Measurements from ENCODE around the gene TRIM4.
"Not testable (repeated sequence)": the region's sequence is repeated elsewhere in the genome, so short reads cannot be mapped to it uniquely, and the experiment has no call there.

TRIM4 gene

DNA sequence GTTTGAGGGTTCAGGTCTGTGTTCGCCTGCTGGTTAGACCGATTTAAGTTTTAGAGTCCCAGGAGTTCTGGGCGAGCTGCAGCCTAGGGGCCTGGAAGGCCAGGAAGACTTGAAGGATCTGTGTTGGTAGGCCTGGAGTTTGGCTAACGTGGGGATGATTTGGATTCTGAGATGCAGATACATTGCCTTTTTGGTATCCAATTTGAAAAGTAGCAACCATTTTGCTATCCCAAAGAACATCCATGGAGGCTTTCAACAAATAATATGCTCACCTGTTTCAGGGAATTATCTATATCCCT lies 433 bp upstream of the TRIM4 start:
- DNase-seq = no peak

DNA sequence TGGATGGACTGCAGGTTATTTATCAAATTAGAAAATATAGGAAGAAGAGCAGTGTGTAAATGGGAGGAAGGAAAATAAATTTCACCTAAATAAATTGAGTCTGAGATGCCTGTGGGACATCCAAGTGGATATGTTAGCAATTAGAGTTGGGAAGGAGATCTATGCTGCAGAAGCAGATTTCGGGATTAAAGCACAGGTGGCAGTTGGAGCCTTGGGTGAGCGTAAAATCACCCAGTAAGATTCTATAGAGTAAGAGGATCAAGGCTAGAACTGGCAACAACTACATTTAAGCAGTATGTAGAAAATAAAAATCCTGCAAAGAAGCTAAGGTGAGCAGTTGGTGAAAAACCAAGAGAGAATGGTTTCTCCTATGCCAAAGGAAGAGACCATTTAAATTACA lies 8.4 kb downstream of the TRIM4 start:
- no peak for DNase-seq

DNA sequence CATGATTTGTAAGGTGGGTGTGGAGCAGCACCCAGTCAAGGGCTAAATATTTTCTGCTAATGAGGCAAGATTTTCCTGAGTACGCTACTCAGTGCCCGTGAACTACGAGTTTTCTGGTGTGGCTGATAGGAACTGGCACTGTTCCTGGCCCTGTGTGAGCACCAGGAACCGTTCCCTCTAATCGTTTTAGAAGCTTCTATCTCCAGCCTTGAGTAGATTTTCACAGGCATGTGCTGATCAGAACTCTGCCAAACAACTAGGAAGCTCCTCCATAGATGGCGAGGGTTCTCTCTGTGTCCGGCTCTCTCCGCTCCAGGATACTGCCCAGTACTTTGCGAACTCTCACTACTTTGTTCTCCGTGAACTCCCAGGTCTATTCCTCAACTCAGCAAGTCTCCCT lies 17.7 kb downstream of the TRIM4 start:
- no peak for DNase-seq

DNA sequence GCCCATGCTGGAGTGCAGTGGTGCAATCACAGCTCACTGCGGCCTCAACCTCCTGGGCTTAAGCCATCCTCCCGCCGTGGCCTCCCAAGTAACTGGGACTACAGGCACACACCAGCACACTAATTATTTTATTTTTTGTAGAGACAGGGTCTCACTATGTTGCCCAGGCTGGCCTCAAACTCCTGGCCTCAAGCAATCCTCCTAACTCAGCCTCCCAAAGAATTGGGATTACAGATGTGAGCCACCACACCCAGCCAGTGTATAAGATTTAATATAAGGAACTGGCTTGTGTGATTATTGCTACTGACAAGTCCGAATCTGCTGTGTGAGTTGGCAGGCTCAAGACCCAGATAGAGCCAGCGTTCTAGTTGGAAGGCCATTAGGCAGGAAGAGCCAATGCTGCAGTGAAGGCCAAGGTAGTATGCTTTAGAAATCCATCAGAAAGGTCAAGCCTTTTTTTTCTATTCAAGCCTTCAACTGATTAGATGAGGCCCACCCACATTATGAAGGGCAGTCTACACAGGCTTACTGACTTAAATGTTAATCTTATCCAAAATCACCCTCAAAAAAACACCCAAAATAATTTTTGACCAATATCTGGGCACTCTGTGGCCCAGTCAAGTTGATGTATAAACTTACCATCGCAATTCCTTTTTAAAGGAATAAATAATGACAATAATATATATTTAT lies 19.4 kb downstream of the TRIM4 start:
- no peak for DNase-seq

DNA sequence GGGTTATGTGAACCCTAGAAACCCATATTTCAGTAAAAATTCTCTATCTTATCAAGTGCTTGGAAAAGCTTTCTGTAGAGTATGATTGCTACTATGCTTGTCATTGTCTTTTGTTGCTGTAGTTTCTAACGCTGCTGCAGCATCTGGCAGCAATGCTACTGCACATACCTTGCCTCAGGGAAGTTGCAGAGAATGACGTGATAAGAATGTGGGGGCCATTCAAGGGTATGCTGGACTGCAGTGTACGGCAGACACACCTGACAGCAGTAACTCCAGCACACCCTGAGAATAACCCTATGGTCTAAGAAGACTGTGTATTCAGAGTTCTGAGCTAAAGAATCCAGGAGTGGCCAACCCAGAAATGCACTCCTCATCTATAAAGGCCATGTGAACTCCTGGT lies 20.5 kb downstream of the TRIM4 start:
- DNase-seq = no peak

DNA sequence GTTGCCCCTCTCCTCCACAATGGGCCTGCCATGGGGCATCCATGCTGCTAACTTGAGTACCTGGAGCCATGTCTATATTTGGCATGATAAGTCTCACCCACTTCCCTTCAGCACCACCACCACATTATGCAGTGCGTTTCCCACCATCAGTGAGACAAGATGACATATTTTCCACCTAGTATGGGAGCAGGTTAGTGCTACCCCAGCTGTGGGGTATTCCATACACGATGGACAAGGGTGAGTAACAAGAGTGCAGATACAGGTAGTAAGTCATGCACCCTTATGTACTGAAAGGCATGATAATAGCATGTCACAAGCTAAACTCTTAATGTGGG lies 21.3 kb downstream of the TRIM4 start:
- no peak for DNase-seq

DNA sequence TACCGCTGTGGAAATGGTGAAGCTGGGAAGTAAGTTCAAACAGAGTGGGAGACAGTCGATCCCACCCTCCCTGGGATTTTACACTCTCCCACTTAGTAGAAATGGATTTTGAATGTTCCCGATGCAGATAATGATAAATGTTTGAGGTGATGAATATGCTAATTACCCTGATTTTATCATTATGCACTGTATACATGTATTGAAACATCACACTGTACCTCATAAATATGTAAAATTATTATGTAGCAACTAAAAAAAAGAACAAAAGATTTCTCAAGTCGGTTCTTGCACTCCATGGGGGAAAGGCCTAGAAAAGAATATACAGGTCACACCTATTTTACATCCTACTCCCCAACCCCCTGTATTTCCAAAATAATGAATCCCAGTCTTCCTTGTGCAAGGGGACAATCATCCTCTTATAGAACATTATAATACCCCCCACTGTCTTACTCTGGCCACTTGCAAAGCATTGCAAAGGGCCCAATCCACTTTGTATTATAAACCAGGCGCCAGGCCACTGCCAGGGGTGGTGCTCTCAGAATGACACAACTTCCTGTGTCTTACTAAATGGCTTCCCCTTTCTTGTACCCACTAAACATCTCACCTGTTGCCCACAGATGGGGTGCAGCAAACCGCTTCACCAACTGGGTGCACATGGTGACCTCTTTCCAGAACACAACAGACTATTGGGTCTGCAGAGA lies 21.9 kb downstream of the TRIM4 start:
- DNase-seq = no peak

DNA sequence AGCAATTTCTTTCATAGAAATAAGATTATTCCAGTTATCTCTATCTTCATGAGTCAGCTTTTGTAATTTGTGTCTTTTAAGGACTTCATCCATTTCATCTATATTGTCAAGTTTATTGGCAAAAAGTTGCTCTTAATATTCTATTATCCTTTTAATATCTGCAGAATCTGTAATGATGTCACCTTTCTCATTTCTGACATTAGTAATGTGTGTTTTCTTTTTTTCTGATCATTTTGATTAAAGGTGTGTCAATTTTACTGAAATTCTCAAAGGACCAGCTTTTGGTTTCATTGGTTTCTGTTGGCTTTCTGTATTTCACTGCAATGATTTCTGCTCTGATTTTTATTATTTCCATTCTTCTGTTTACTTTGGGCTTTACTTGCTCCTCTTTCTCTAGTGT lies 24.6 kb downstream of the TRIM4 start:
- DNase-seq = no peak

DNA sequence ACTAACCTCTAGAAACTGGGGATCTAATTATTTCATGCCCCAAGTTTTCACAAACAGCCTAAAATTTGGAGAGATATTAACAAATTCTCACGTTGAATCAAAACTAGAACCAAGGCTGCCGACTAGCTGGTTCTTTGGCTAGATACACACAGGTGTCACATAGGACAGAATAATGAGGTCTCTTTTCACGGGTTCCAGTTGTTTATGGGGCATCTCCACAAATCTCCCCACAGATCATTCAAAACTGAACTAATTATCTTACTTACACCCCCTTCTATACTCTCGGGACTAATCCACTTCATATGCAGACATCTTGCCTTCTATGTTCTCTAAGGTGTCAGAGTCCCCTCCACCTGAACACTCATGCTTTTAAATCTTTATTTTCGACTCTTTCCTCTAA lies 26.1 kb downstream of the TRIM4 start:
- no peak for DNase-seq

DNA sequence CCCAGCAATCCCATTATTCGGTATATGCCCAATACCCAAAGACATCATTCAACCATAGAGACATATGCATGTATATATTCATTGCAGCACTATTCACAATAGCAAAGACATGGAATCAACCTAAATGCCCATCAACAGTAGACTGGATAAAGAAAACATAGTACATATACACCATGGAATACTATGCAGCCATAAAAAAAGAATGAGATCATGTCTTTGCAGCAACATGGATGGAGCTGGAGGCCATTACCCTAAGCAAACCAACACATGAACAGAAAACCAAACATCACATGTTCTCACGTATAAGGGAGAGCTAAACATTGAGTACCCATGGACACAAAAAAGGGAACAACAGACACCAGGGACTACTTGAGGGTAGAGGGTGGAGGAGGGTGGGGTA lies 29.0 kb downstream of the TRIM4 start:
- DNase-seq = not testable (repeated sequence)

DNA sequence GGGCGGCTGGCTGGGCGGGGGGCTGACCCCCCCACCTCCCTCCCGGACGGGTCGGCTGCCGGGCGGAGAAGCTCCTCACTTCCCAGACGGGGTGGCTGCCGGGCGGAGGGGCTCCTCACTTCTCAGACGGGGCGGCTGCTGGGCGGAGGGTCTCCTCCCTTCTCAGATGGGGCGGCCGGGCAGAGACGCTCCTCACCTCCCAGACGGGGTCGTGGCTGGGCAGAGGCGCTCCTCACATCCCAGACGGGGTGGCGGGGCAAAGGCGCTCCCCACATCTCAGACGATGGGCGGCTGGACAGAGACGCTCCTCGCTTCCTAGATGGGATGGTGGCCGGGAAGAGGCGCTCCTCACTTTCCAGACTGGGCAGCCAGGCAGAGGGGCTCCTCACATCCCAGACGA lies 31.0 kb downstream of the TRIM4 start:
- DNase-seq = not testable (repeated sequence)

DNA sequence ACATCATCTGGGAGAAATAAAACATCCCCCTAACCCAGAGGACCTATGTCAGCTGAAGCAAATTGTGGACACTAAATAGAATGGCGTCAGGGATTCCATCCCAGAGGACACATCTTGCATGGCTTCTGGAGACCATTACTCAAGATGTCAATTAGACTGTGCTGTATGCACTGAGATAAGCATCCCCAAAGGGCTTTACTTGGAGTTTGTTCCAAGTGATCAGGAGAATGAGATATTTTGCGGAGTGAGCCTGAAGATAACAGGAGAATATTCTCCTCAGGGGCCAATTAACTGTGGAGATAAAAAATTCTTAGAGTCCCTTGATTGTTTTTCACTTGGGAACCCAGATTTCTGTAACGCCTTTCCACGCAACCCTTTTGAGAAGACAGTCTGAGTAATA lies 38.0 kb downstream of the TRIM4 start:
- DNase-seq = no peak

DNA sequence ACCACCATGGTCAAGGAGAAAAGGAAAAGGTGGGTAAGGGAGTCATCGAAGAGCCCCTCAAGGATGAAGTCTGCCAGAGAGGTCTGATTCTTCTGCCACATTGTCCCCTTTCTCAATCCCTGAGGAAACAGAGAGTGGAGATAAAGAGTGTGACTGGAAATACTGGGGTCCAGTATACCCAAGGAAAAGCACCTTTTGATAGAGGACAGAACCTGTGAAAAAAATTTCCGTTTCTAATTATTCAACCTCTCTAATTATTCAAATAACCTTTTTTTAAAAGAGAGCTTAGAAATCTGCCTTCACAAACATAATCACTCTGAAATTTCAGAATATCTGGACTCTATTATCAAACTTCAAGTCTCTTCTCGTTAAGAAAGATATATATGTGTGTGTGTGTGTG lies 42.4 kb downstream of the TRIM4 start, which contains the start of gene OR2AE1:
OR2AE1 (minus strand) TSS at position 101 of the 400 bp plus-strand sequence; CDS start at position 101, 0 bp downstream.
- DNase-seq = no peak

DNA sequence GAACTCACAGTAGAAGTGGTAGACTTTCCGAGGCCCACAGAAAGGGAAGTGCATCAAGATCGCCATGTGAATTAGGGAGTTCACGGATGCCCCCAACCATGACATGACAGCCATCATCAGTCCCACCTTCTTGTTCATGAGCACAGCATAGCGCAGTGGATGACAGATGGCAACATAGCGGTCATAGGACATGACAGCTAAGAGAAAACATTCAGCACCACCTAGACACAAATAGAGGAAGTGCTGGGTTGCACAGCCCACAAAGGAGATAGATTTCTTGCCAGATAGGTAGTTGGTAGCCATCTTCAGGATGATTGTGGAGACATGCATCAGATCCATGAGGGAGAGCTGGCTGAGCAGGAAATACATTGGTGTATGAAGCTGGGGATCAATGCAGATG lies 42.8 kb downstream of the TRIM4 start:
- no peak for DNase-seq

DNA sequence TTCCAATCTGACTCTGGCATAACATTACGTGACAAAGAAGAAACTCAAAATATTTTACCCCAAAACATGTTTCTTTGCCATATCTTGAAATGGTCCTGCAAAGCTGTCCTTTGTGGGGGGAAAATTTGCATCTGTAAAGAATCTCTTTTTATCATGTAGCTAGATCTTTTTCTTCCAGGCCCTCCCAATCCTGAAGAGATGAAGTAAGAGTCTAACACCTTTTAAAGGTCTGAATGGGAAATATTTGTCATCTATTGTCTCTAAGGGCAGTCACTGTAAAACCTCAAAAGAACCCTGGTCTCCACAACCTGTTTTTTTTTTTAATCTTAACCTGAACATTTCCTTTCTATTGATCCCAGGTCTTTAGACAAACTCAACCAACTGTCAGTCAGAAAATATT lies 51.1 kb downstream of the TRIM4 start:
- no peak for DNase-seq

DNA sequence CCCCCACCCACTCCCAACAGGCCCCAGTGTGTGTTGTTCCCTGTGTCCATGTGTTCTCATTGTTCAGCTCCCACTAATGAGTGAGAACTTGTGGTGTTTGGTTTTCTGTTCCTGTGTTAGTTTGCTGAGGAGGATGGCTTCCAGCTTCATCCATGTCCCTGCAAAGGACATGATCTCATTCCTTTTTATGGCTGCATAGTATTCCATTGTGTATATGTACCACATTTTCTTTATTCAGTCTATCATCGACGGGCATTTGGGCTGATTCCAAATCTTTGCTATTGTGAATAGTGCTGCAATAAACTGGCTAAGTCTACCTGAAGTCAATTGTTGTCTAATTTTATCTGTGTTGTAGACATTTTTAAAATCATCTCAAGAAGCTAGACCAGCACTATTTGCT lies 51.9 kb downstream of the TRIM4 start:
- DNase-seq = not testable (repeated sequence)

DNA sequence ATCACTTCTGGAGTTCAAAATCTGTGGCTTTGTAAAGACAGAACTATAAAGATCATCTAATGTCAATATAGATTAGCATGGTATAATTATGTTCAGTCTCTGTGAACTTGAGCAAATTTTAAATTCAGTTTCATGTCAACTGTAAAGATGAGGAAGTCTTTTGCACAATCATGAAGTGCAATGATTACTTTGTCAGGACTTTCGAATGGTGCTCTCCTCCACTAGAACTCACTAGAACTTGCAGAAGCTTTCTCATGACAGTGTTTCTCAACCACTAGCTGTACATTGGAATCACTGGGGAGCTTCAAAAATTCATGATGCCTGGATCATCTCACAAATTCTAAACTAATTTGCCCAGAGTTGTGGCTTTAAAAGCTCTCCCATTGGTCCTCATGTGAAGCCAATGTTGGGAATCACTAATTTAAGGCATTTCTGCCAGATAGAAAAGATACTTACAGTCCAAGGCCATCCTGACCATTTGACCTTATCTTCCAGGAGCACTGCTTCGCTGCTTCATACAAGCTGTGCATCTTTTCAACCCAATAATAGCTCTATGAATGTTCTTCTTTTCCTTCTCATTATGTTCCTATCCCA lies 55.4 kb downstream of the TRIM4 start:
- no peak for DNase-seq

DNA sequence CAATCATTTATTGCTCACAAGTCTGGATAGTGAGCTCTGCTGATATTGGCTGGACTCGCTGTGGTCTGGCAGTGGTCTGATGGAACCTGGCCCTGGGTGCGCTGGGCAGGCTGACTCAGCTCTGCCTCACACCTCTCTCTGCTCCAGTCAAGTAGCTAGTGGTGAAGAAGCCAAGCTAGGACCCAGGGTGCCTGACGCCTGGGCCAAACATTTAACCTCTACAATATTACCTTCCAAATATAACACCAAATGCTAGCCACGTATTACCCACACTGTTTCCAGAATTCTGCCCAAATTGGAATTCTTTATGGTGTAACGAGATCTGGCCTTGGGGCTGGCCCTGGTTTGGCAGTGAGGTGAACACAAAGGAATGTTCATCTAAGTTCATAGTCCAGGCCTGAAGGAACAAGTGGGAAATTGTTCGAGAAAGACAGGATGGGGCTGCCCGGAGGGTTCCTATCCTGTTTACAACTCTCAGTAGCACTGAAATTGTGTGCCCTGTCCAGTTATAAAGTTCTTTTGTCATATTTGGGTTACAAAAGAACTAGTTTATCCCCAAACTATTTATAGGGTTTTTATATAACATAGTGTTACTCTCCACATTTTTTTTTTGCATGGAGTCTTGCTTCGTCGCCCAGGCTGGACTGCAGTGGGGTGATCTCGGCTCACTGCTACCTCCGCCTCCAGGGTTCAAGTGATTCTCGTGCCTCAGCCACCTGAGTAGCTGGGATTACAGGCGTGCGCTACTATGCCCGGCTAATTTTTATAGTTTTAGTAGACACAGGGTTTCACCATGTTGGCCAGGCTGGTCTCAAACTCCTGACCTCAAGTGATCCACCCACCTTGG lies 58.8 kb downstream of the TRIM4 start:
- no peak for DNase-seq

DNA sequence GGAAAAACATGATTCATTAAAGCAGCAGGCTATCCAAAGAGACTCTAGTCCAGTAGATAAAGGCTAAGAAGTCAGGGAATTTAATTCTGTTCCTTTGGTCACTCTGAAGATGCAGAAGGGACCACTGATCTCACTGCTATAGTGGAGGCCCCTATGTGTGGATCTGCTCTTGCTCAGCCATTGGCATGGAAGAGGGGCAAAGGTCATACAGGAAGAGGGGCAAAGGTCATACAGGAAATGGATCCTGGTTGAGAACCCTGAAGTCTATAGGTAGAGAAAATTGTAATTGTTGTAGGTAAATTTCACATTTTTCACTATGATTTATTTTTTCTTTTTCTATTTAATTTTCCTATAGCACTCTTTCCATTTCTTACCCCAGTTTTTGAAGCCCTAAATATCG lies 64.1 kb downstream of the TRIM4 start:
- no peak for DNase-seq

DNA sequence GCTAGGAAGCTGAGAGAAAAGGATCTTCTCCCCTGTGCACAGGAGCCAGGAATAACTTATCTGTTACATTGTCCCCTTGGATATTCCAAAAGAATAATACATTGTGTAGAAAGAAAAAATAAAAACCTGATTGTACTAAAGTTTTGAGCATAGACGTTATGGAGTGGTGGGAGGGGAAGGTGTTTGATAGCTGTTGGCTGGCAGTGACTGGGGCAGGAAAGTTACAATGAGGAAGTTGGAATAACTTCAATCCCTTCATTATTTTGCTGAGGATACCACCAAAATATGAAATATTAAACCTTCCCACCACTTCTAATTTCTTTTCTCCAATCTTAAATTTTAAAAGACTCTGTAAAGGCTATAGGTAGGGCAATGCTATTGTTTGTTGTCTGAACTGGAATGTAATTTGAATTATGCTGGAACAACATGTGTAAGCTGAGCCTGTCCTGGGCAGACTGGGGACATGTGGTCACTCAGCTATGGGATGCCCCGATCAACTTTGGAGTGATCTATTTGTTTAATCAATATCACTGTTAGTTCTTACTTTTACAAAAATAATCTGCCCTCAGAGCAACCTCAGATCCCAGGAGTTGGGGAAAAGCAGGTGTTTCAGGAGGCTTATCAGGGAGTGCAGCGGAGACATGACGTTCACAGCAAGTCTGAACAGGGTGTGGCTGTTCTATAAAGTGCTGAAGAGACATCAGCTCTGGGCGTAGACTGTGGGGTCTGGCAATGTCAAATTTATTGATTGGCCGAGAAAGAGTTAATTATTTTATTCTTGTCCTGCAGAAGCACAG lies 70.7 kb downstream of the TRIM4 start:
- no peak for DNase-seq

DNA sequence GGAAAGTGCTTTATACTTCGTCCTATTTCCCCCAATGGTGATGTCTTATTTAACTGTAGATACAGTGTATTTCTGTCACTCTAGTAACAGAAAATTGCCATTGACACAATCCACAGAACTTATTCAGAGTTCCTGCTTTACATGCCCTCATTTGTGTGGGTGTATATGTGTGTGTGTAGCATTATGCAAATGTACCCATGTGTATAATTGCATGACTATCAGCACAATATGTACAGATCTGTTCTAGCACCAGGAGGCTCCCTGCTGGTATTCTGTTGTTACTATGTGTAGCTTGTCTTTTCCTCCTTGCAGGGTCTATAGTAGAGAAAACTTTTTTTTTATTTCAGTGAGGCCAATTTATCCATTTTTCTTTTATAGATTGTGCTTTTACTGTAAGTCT lies 75.0 kb downstream of the TRIM4 start:
- no peak for DNase-seq

DNA sequence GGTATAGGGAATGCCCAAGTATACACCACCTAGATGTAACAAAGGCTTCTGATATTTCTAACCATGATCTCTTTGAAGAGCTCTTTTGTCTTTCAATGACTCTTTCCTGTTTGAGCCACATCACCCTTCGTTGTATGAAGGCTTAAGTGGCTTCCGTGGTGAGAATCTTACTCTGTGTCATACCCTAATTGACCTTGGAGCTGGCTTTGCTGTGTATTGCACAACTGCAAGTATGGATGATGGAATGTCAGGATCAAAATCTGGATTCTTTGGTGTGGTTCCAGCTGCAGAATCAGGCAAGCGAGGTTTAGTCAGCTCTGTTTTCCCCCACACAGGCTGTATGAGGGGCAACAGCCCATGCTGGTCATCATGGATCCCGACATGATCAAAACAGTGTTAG lies 75.5 kb downstream of the TRIM4 start:
- DNase-seq = no peak

DNA sequence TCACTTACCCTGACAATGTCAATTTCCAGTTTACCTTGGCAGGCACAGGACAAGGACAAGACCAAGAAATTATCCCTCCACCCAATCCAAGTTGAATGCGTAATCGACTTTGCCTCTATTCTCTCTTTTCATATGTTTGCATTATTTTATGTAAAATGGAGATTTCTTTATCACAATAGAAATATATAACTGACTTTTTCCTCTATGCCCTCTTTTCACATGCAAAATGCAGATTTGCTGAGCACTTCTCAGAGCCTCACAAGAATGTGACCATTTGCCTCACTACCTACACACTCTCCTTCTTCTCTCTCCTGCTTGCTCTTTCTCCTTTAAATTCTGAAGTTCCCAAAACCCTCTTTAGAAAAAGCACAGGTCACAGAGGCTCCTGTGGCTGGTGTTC lies 76.4 kb downstream of the TRIM4 start:
- no peak for DNase-seq
